ENCODE measurements around the gene CDKAL1.

GRCh38 chr6:21244897-21245470 lies 710.7 kb downstream of the CDKAL1 start:
- TF ChIP-seq CTCF (IDR thresholded peaks at IDR 0.05; ENCODE audit: insufficient read depth, low read length) (no peak), POLR2AphosphoS5 (IDR thresholded peaks at IDR 0.05; ENCODE audit: low read depth) (no peak), GABPA (IDR thresholded peaks at IDR 0.05; ENCODE audit: low read depth) (no peak), REST (IDR thresholded peaks at IDR 0.05; ENCODE audit: insufficient replicate concordance, low read depth) (no peak)
